ENCODE measurements around the gene DNM3.

Gene DNM3

GRCh38 chr1:172176206-172176605 is 334.9 kb downstream of the DNM3 start:
- no peak for DNase-seq (ENCODE audit: low read depth, low spot score)

GRCh38 chr1:172177849-172178248 is 336.6 kb downstream of the DNM3 start:
- no peak for DNase-seq (ENCODE audit: low read depth, low spot score)

- DNase-seq (ENCODE audit: low read depth, low spot score) = no peak
Observed at GRCh38 chr1:172178886-172179285, 337.6 kb downstream of the DNM3 start.

- DNase-seq (ENCODE audit: low read depth, low spot score) = no peak
Observed at GRCh38 chr1:172179918-172180317, 338.6 kb downstream of the DNM3 start.

GRCh38 chr1:172180501-172181285 is 339.4 kb downstream of the DNM3 start:
- no peak for DNase-seq (ENCODE audit: low read depth, low spot score)

GRCh38 chr1:172184506-172185191 is 343.4 kb downstream of the DNM3 start:
- no peak for DNase-seq (ENCODE audit: low read depth, low spot score)

GRCh38 chr1:172185211-172185610 is 343.9 kb downstream of the DNM3 start:
- no peak for DNase-seq (ENCODE audit: low read depth, low spot score)

- DNase-seq (ENCODE audit: low read depth, low spot score) = no peak
Observed at GRCh38 chr1:172185996-172186395, 344.7 kb downstream of the DNM3 start.

GRCh38 chr1:172201572-172201971 is 360.3 kb downstream of the DNM3 start:
- DNase-seq (ENCODE audit: low read depth, low spot score) = no peak

- DNase-seq (ENCODE audit: low read depth, low spot score) = no peak
Observed at GRCh38 chr1:172203135-172203823, 362.0 kb downstream of the DNM3 start.

- no peak for DNase-seq (ENCODE audit: low read depth, low spot score)
Observed at GRCh38 chr1:172203902-172204301, 362.6 kb downstream of the DNM3 start.

GRCh38 chr1:172206256-172206655 is 365.0 kb downstream of the DNM3 start:
- no peak for DNase-seq (ENCODE audit: low read depth, low spot score)

- no peak for DNase-seq (ENCODE audit: low read depth, low spot score)
Observed at GRCh38 chr1:172208635-172209034, 367.3 kb downstream of the DNM3 start.

GRCh38 chr1:172211221-172211620 is 369.9 kb downstream of the DNM3 start:
- DNase-seq (ENCODE audit: low read depth, low spot score) = no peak

- no peak for DNase-seq (ENCODE audit: low read depth, low spot score)
Observed at GRCh38 chr1:172212124-172212523, 370.8 kb downstream of the DNM3 start.

- DNase-seq (ENCODE audit: low read depth, low spot score) = no peak
Observed at GRCh38 chr1:172215006-172215405, 373.7 kb downstream of the DNM3 start.

GRCh38 chr1:172219966-172220365 is 378.7 kb downstream of the DNM3 start:
- no peak for DNase-seq (ENCODE audit: low read depth, low spot score)

- DNase-seq (ENCODE audit: low read depth, low spot score) = no peak
Observed at GRCh38 chr1:172220376-172220775, 379.1 kb downstream of the DNM3 start.

GRCh38 chr1:172221436-172221835 is 380.1 kb downstream of the DNM3 start:
- no peak for DNase-seq (ENCODE audit: low read depth, low spot score)

- no peak for DNase-seq (ENCODE audit: low read depth, low spot score)
Observed at GRCh38 chr1:172224871-172225270, 383.6 kb downstream of the DNM3 start.

- no peak for DNase-seq (ENCODE audit: low read depth, low spot score)
Observed at GRCh38 chr1:172229942-172230341, 388.6 kb downstream of the DNM3 start.

- no peak for DNase-seq (ENCODE audit: low read depth, low spot score)
Observed at GRCh38 chr1:172230526-172230925, 389.2 kb downstream of the DNM3 start.

GRCh38 chr1:172236958-172237357 is 395.7 kb downstream of the DNM3 start:
- no peak for DNase-seq (ENCODE audit: low read depth, low spot score)

Measured in brain pericyte (primary cell).